LHCN-M2 (cell line): ENCODE results near the gene ZC3H13. TPM values are rescaled to one million over a fixed set of nuclear protein-coding genes. Genes with fewer than 3 reads are reported as not detected.

Experiments
- total RNA-seq: library from RNA; depleted of rRNA; stranded (reverse); fragments of >200 nt; gene quantifications from 2 replicates; pipeline ENCODE4 v1.2.3, GENCODE V29; 2014; rRNA removed

The ZC3H13 gene
- total RNA-seq, 1 experiment from 2014 or later = 15.4 TPM

Other genes with a start within 250 kb of the ZC3H13 start
- not detected in 2 replicates for gene SIAH3, start 201.0 kb downstream of the ZC3H13 start, total RNA-seq
- gene CPB2, start 52.3 kb upstream of the ZC3H13 start, total RNA-seq = not detected in 2 replicates
- not detected in 2 replicates for gene LCP1, start 129.4 kb upstream of the ZC3H13 start, total RNA-seq
- gene LRRC63, start 159.2 kb upstream of the ZC3H13 start, total RNA-seq = not detected in 2 replicates